ENCODE results near the gene SPACA6. TPM values are rescaled to one million over a fixed set of nuclear protein-coding genes. Genes with fewer than 3 reads are reported as not detected.

Gene SPACA6
- total RNA-seq, 1 experiment from 2014 or later: 13.1 TPM

GRCh38 chr19:51702103-51702824 lies 9.1 kb downstream of the SPACA6 start:
- peaks cover 46% of the 10 kb centered on the region for H3K4me1 Mint-ChIP-seq (ENCODE audit: insufficient read depth, unreplicated experiment)
- POLR2A ChIA-PET: interaction anchor here (3.7 kb wide), 1 partner anchor 13 kb away, joined by 39 read pairs; no protein-coding TSS in a partner anchor
- no peaks in the 10 kb centered on the region for H3K27me3 Mint-ChIP-seq (ENCODE audit: insufficient read depth, unreplicated experiment)

GRCh38 chr19:51702825-51703574 lies 9.9 kb downstream of the SPACA6 start:
- intact Hi-C loops (cut with micrococcal nuclease): no loop called here
- ChIA-PET CTCF (interaction anchor here (0.6 to 3.0 kb wide), 11 partner anchors 14 to 107 kb away, joined by 3 to 19 read pairs (median 3); no protein-coding TSS in a partner anchor), POLR2A (interaction anchor here (0.7 to 3.7 kb wide), 4 partner anchors 8 to 75 kb away, joined by 3 to 39 read pairs (median 10); no protein-coding TSS in a partner anchor)
- H3K27me3 Mint-ChIP-seq (ENCODE audit: insufficient read depth, unreplicated experiment): no peaks in the 10 kb centered on the region
- peak overlapping the region; percentile 90 for H3K27ac Mint-ChIP-seq (ENCODE audit: low read depth, unreplicated experiment)
- no peak for DNase-seq (ENCODE audit: unreplicated experiment)
- no TSS peak for BruUV-seq (replicated peaks)
- H3K9me3 Mint-ChIP-seq (ENCODE audit: unreplicated experiment): no peaks in the 10 kb centered on the region
- peak overlapping the region; percentile 83 for H3K4me3 Mint-ChIP-seq (ENCODE audit: unreplicated experiment)
- H3K36me3 Mint-ChIP-seq (ENCODE audit: insufficient read depth, unreplicated experiment): peaks cover 65% of the 10 kb centered on the region
- peaks cover 51% of the 10 kb centered on the region for H3K4me1 Mint-ChIP-seq (ENCODE audit: insufficient read depth, unreplicated experiment)
- TF ChIP-seq, protein P1, sequence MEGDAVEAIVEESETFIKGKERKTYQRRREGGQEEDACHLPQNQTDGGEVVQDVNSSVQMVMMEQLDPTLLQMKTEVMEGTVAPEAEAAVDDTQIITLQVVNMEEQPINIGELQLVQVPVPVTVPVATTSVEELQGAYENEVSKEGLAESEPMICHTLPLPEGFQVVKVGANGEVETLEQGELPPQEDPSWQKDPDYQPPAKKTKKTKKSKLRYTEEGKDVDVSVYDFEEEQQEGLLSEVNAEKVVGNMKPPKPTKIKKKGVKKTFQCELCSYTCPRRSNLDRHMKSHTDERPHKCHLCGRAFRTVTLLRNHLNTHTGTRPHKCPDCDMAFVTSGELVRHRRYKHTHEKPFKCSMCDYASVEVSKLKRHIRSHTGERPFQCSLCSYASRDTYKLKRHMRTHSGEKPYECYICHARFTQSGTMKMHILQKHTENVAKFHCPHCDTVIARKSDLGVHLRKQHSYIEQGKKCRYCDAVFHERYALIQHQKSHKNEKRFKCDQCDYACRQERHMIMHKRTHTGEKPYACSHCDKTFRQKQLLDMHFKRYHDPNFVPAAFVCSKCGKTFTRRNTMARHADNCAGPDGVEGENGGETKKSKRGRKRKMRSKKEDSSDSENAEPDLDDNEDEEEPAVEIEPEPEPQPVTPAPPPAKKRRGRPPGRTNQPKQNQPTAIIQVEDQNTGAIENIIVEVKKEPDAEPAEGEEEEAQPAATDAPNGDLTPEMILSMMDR (IDR thresholded peaks at IDR 0.05; ENCODE audit: unreplicated experiment): no peak

More at GRCh38 chr19:51702103-51702824, 9.1 kb downstream of the SPACA6 start:
- Mint-ChIP-seq H3K9me3 (ENCODE audit: unreplicated experiment) (no peaks in the 10 kb centered on the region), H3K36me3 (ENCODE audit: insufficient read depth, unreplicated experiment) (peaks cover 64% of the 10 kb centered on the region), H3K4me3 (ENCODE audit: unreplicated experiment) (peak overlapping the region; percentile 83), H3K27ac (ENCODE audit: low read depth, unreplicated experiment) (peak overlapping the region; percentile 90)
- BruUV-seq (replicated peaks): no TSS peak
- CTCF ChIA-PET: interaction anchor here (0.6 to 3.0 kb wide), 4 partner anchors 14 to 107 kb away, joined by 3 to 19 read pairs (median 5); no protein-coding TSS in a partner anchor
- DNase-seq (ENCODE audit: unreplicated experiment): peak; percentile 73
- intact Hi-C loops (cut with micrococcal nuclease): no loop called here
- TF ChIP-seq, protein P1 (IDR thresholded peaks at IDR 0.05; ENCODE audit: unreplicated experiment): no peak

DNA sequence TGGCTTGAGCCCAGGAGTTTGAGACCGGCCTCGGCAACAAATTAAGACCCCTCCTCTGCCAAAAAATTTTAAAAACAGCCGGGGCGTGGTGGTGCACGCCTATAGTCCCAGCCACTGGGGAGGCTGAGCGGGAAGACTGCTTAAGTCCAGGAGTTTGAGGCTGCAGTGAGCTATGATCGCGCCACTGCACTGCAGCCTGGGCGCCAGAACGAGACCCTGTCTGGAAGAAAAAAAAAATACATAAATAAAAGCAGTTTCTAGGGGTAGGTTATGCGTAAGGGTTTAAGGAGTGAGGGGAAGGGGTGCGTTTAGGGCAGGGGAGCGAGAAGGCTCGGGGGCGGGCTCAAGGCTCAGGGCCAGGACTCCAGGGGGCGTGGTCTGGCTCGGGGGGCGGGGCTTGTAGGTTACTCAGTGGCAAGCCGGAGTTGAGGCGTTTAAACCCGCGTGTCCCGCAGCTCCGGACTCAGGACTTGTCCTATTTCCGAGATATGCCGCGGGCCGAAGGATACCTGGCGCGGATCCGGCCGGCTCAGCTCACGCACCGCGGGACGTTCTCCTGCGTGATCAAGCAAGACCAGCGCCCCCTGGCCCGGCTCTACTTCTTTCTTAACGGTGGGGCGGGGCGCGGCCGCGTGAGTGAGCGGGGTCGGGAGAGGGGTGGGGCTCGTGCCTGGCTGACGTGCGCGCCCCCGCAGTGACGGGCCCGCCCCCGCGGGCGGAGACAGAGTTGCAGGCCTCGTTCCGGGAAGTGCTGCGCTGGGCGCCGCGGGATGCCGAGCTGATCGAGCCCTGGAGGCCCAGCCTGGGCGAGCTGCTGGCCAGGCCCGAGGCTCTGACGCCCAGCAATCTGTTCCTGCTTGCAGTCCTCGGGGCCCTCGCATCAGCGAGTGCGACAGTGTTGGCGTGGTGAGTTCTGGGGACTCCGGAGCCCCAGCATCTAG lies 10.7 kb downstream of the SPACA6 start:
- DNase-seq (ENCODE audit: unreplicated experiment): peak; percentile 95
- TF ChIP-seq, protein P1 (IDR thresholded peaks at IDR 0.05; ENCODE audit: unreplicated experiment): no peak
- ChIA-PET POLR2A (interaction anchor here (0.7 to 3.7 kb wide), 13 partner anchors 9 to 133 kb away, joined by 3 to 39 read pairs (median 3); partner anchors contain the start of genes HAS1 and ZNF175), CTCF (interaction anchor here (0.6 to 3.0 kb wide), 12 partner anchors 9 to 1695 kb away, joined by 3 to 19 read pairs (median 3); no protein-coding TSS in a partner anchor)
- peaks cover 73% of the 10 kb centered on the region for H3K36me3 Mint-ChIP-seq (ENCODE audit: insufficient read depth, unreplicated experiment)
- intact Hi-C loops (cut with micrococcal nuclease): loop anchor here (1.0 kb wide), 1 partner anchor 14 kb away; no protein-coding TSS in a partner anchor
- BruUV-seq (replicated peaks): no TSS peak
- H3K9me3 Mint-ChIP-seq (ENCODE audit: unreplicated experiment): no peaks in the 10 kb centered on the region
- H3K4me3 Mint-ChIP-seq (ENCODE audit: unreplicated experiment): peak overlapping the region; percentile 83
- peak overlapping the region; percentile 90 for H3K27ac Mint-ChIP-seq (ENCODE audit: low read depth, unreplicated experiment)
- H3K27me3 Mint-ChIP-seq (ENCODE audit: insufficient read depth, unreplicated experiment): no peaks in the 10 kb centered on the region
- H3K4me1 Mint-ChIP-seq (ENCODE audit: insufficient read depth, unreplicated experiment): peaks cover 59% of the 10 kb centered on the region
